HCT116 (cell line): ENCODE data around the gene CYTL1. TPM values are rescaled to one million over a fixed set of nuclear protein-coding genes. Genes with fewer than 3 reads are reported as not detected.

ENCODE experiments used
- ATAC-seq: fragments of 200-7000 bp; cut with Tn5 transposase; 2 replicates; pipeline ENCODE4 v1.9.1; 2020; ENCODE audit warnings: mild to moderate bottlenecking, moderate library complexity
- BruUV-seq: library from RNA; stranded (reverse); fragments of 400-500 nt; replicated peaks from 2 replicates; lab custom pipeline; 2021; lab: Mats Ljungman, UMichigan
- CTCF ChIA-PET: fragments of 300-600 bp; sonication (Branson Sonifier 250); formaldehyde crosslinking; loops from one replicate; lab custom pipeline; 2021; ENCODE audit warnings: antibody characterized with exemption; lab: Charles Lee
- POLR2A ChIA-PET: fragments of 300-600, 350-600 bp; sonication (Branson Sonifier 250); formaldehyde crosslinking; loops from one replicate; lab custom pipeline; 2021; ENCODE audit warnings: antibody characterized with exemption; lab: Charles Lee
- RAD21 ChIA-PET, 2 experiments: fragments of 300-600 bp; sonication (Branson Sonifier 250); formaldehyde crosslinking; loops; one replicate each; lab custom pipeline; 2023; ENCODE audit warnings: low total read pairs in 2 of 2; ENCODE audit not compliant: uncharacterized antibody in 2 of 2, unreplicated experiment in 2 of 2, low non-redundant PET in 1 of 2; lab: Charles Lee
- DNase-seq: peaks from one replicate; pipeline ENCODE4 v3.0.0-alpha.2; 2010; ENCODE audit warnings: low read depth, low spot score
- H2AFZ ChIP-seq: fragments of 200-600 bp; shearing (Covaris generic), sonication (generic); 2 replicates; pipeline ENCODE4 v1.6.1; 2017; ENCODE audit warnings: low read depth, mixed run types, mixed read lengths, antibody characterized with exemption, low read length; ENCODE audit not compliant: poor library complexity, severe bottlenecking
- H3K27ac ChIP-seq: 2 replicates; pipeline ENCODE4 v1.5.1; 2012; ENCODE audit warnings: low read depth, low read length
- H3K27me3 ChIP-seq: fragments of 200-600 bp; sonication (generic); 2 replicates; pipeline ENCODE4 v1.6.1; 2016; ENCODE audit warnings: mixed run types, low read length, mixed read lengths; ENCODE audit not compliant: insufficient read depth
- H3K36me3 ChIP-seq, 2 experiments: fragments of 200-500 bp in 1 of 2; fragments of 200-600 bp in 1 of 2; sonication (Bioruptor generic) in 1 of 2; sonication (generic) in 1 of 2; 2 replicates each; pipeline versions ENCODE4 v1.5.1 to v1.6.1; 2014 to 2016; ENCODE audit warnings: low read length in 2 of 2, inconsistent platforms in 1 of 2, mixed read lengths in 1 of 2, mixed run types in 1 of 2; ENCODE audit not compliant: insufficient read depth in 2 of 2, control insufficient read depth in 1 of 2
- H3K4me1 ChIP-seq, 2 experiments: fragments of 200-600 bp in 1 of 2; sonication (generic) in 1 of 2; 2 replicates each; pipeline versions ENCODE4 v1.5.1 to v1.6.1; 2012 to 2017; ENCODE audit warnings: low read length in 2 of 2, inconsistent platforms in 1 of 2, mild to moderate bottlenecking in 1 of 2, mixed read lengths in 1 of 2, mixed run types in 1 of 2, moderate library complexity in 1 of 2; ENCODE audit not compliant: insufficient read depth in 2 of 2, control insufficient read depth in 1 of 2
- H3K4me2 ChIP-seq: fragments of 200-600 bp; sonication (generic); 2 replicates; pipeline ENCODE4 v1.6.1; 2017; ENCODE audit warnings: mixed run types, low read length, mixed read lengths
- H3K4me3 ChIP-seq, 2 experiments: fragments of 200-600 bp in 1 of 2; sonication (generic) in 1 of 2; replicated peaks in 1 of 2; 2 replicates each; pipeline ENCODE4 v1.5.1; 2011 to 2016; ENCODE audit warnings: low read length in 2 of 2, control low read depth in 1 of 2, low read depth in 1 of 2, mild to moderate bottlenecking in 1 of 2, mixed read lengths in 1 of 2, mixed run types in 1 of 2
- H3K79me2 ChIP-seq: fragments of 200-600 bp; sonication (generic); 2 replicates; pipeline ENCODE4 v1.6.1; 2017; ENCODE audit warnings: mild to moderate bottlenecking, mixed run types, low read length, moderate library complexity, mixed read lengths; ENCODE audit not compliant: insufficient read depth
- H3K9ac ChIP-seq: fragments of 200-600 bp; sonication (generic); 2 replicates; pipeline ENCODE4 v1.6.1; 2016; ENCODE audit warnings: low read length, mixed read lengths
- H3K9me2 ChIP-seq: fragments of 200-600 bp; sonication (generic), shearing (Covaris generic); 2 replicates; pipeline ENCODE4 v1.6.1; 2017; ENCODE audit warnings: mixed run types, mild to moderate bottlenecking, moderate library complexity; ENCODE audit not compliant: insufficient read depth
- H3K9me3 ChIP-seq, 2 experiments: fragments of 200-500 bp in 1 of 2; fragments of 200-600 bp in 1 of 2; sonication (Bioruptor generic) in 1 of 2; sonication (generic) in 1 of 2; 2 replicates each; pipeline ENCODE4 v1.6.1; 2014 to 2017; ENCODE audit warnings: low read length in 2 of 2, mixed read lengths in 2 of 2, inconsistent platforms in 1 of 2, low read depth in 1 of 2, mild to moderate bottlenecking in 1 of 2, mixed run types in 1 of 2, moderate library complexity in 1 of 2; ENCODE audit not compliant: control insufficient read depth in 1 of 2, insufficient read depth in 1 of 2
- H4K20me1 ChIP-seq: fragments of 200-600 bp; sonication (generic), shearing (Covaris generic); 2 replicates; pipeline ENCODE4 v1.6.1; 2017; ENCODE audit warnings: mixed run types, mild to moderate bottlenecking, moderate library complexity; ENCODE audit not compliant: insufficient read depth
- EGR1 ChIP-seq: IDR thresholded peaks from 2 replicates; pipeline ENCODE4 v1.6.1; 2012; ENCODE audit warnings: low read depth
- EZH2phosphoT487 ChIP-seq: fragments of 200-600 bp; IDR thresholded peaks from 2 replicates; pipeline ENCODE4 v1.6.1; 2018; ENCODE audit warnings: antibody characterized with exemption, borderline replicate concordance
- FOSL1 ChIP-seq: IDR thresholded peaks from 2 replicates; pipeline ENCODE4 v1.6.1; 2012; ENCODE audit warnings: low read depth
- JUND ChIP-seq: IDR thresholded peaks from 2 replicates; pipeline ENCODE4 v1.6.1; 2012
- POLR2A ChIP-seq: IDR thresholded peaks from 2 replicates; pipeline ENCODE4 v1.7.0; 2011; ENCODE audit warnings: borderline replicate concordance; ENCODE audit not compliant: insufficient read depth, insufficient read length; ENCODE audit errors: extremely low read depth
- POLR2AphosphoS5 ChIP-seq: IDR thresholded peaks from 2 replicates; pipeline ENCODE4 v1.6.1; 2011; ENCODE audit warnings: mild to moderate bottlenecking, low read depth, low read length, moderate library complexity
- SP1 ChIP-seq: IDR thresholded peaks from 2 replicates; pipeline ENCODE4 v1.6.1; 2012; ENCODE audit warnings: low read depth
- SRF ChIP-seq: IDR thresholded peaks from 2 replicates; pipeline ENCODE4 v1.6.1; 2012; ENCODE audit warnings: low read depth
- TCF7L2 ChIP-seq: IDR thresholded peaks from 2 replicates; pipeline ENCODE4 v1.7.0; 2011; ENCODE audit warnings: borderline replicate concordance, inconsistent platforms; ENCODE audit not compliant: insufficient read depth, insufficient read length; ENCODE audit errors: extremely low read depth
- intact Hi-C: fragments of 100-400 bp; cut with micrococcal nuclease; formaldehyde crosslinking; loops from 2 replicates; pipeline ENCODE4 v1.10.0; 2022
- total RNA-seq: library from RNA; stranded (reverse); gene quantifications from one replicate; pipeline ENCODE4 v1.2.1, GENCODE V29; 2021; ENCODE audit not compliant: unreplicated experiment
- TF ChIP-seq, protein P1 (sequence below): IDR thresholded peaks from 2 replicates; pipeline ENCODE4 v1.6.1; 2012
- TF ChIP-seq, protein P2 (sequence below): IDR thresholded peaks from 2 replicates; pipeline ENCODE4 v1.6.1; 2011; ENCODE audit warnings: mild to moderate bottlenecking, low read length, moderate library complexity; ENCODE audit not compliant: insufficient replicate concordance; ENCODE audit errors: extremely low read depth

Gene CYTL1
- total RNA-seq, 1 experiment from 2014 or later, result not detected

- Histone ChIP-seq H3K27ac (no peak overlapping the region), H4K20me1 (no peaks in the 10 kb centered on the region), H3K36me3 (no peaks in the 10 kb centered on the region), H2AFZ (no peak overlapping the region), H3K79me2 (no peaks in the 10 kb centered on the region), H3K9me3 (no peaks in the 10 kb centered on the region), H3K4me1 (no peaks in the 10 kb centered on the region), H3K4me3 (no peak overlapping the region), H3K27me3 (peaks cover 71% of the 10 kb centered on the region), H3K9ac (no peak overlapping the region), H3K9me2 (no peaks in the 10 kb centered on the region), H3K4me2 (no peak overlapping the region)
- CTCF ChIA-PET, result interaction anchor here (0.8 to 1.1 kb wide), 2 partner anchors 10 to 18 kb away, joined by 3 to 4 read pairs; no protein-coding TSS in a partner anchor
- RAD21 ChIA-PET, result no interaction called here
- BruUV-seq, result no TSS peak
- DNase-seq (no peak), ATAC-seq (no peak)
- intact Hi-C loops, result no loop called here
- POLR2A ChIA-PET, result no interaction called here
- TF ChIP-seq SP1, result no peak
- TF ChIP-seq FOSL1, result no peak
- TF ChIP-seq EZH2phosphoT487, result no peak
- no peak for TF ChIP-seq EGR1
Measured at GRCh38 chr4:5004496-5004895, 14.8 kb downstream of the CYTL1 start.

DNA sequence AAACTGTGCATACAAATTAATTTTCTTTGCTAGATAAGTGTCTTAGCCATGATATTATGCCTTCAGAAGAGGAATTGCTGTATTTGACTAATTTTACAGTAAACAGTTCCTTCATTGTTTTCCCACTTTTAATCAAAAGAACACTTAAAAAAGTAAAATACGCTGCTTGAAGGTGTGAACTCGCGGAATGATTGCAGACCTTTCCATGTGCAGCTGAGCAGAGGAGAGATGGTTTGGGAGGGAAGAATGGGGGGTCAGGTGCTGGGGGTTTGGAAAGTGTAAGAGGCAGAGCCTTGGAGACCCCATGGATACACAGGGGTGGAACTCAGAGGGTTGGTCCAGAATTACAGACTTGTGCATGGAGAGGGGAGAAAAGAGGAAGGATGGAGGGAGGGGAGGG, 15.3 kb downstream of the CYTL1 start:
- Histone ChIP-seq H3K4me3 (no peak overlapping the region), H4K20me1 (no peaks in the 10 kb centered on the region), H3K9ac (no peak overlapping the region), H3K4me1 (no peaks in the 10 kb centered on the region), H3K36me3 (no peaks in the 10 kb centered on the region), H3K79me2 (no peaks in the 10 kb centered on the region), H2AFZ (no peak overlapping the region), H3K27me3 (peaks cover 68% of the 10 kb centered on the region), H3K9me2 (no peaks in the 10 kb centered on the region), H3K9me3 (no peaks in the 10 kb centered on the region), H3K4me2 (no peak overlapping the region), H3K27ac (no peak overlapping the region)
- TF ChIP-seq SRF (no peak), FOSL1 (no peak), POLR2AphosphoS5 (no peak), TCF7L2 (no peak), EZH2phosphoT487 (no peak), SP1 (no peak), POLR2A (no peak), JUND (no peak)
- TF ChIP-seq, protein P1, sequence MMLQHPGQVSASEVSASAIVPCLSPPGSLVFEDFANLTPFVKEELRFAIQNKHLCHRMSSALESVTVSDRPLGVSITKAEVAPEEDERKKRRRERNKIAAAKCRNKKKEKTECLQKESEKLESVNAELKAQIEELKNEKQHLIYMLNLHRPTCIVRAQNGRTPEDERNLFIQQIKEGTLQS, result no peak
- TF ChIP-seq, protein P2, sequence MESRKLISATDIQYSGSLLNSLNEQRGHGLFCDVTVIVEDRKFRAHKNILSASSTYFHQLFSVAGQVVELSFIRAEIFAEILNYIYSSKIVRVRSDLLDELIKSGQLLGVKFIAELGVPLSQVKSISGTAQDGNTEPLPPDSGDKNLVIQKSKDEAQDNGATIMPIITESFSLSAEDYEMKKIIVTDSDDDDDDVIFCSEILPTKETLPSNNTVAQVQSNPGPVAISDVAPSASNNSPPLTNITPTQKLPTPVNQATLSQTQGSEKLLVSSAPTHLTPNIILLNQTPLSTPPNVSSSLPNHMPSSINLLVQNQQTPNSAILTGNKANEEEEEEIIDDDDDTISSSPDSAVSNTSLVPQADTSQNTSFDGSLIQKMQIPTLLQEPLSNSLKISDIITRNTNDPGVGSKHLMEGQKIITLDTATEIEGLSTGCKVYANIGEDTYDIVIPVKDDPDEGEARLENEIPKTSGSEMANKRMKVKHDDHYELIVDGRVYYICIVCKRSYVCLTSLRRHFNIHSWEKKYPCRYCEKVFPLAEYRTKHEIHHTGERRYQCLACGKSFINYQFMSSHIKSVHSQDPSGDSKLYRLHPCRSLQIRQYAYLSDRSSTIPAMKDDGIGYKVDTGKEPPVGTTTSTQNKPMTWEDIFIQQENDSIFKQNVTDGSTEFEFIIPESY, result no peak
- ATAC-seq (no peak), DNase-seq (no peak)
- RAD21 ChIA-PET, result no interaction called here
- POLR2A ChIA-PET, result no interaction called here
- BruUV-seq, result no TSS peak
- CTCF ChIA-PET, result no interaction called here
- intact Hi-C loops, result no loop called here
